ENCODE results near the gene PCBP3. TPM values are rescaled to one million over a fixed set of nuclear protein-coding genes. Genes with fewer than 3 reads are reported as not detected.
"Not testable (repeated sequence)": the region's sequence is repeated elsewhere in the genome, so short reads cannot be mapped to it uniquely, and the experiment has no call there.

PCBP3 gene
- total and polyA plus RNA-seq, 2 donors = 4.3 to 4.6 TPM

GRCh38 chr21:45888386-45889009 is 245.0 kb downstream of the PCBP3 start:
- whole genome bisulfite sequencing = 86% methylated on average over 18 of the region's 18 CpGs
- DNase-seq (ENCODE audit: extremely low spot score) = no peak
- no peak overlapping the region for H3K27ac ChIP-seq (ENCODE audit: low read depth)

DNA sequence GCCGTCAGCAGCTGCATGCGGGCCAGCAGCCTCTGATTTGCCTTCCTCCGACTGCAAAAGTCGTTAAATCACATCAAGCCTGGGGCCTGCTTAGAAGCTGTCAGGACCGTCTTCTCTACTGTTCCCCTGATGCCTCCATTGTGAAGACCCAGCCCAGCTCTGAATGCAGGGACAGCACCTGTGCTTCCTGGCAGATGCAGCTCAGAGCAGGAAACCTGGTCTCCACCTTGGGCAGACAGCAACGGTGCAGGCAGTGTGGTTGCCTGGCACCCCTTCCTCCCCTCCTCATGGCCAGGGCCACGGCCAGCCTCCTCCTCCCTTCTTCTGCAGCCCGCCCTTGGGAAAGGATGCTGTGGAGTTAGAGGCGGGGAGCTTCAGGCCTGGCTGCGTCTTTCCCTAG is 245.7 kb downstream of the PCBP3 start:
- DNase-seq (ENCODE audit: extremely low spot score) = no peak
- H3K36me3 ChIP-seq (ENCODE audit: insufficient read depth) = no peaks in the 10 kb centered on the region
- H3K4me1 ChIP-seq (ENCODE audit: insufficient read depth) = no peaks in the 10 kb centered on the region
- no peak overlapping the region for H3K27ac ChIP-seq (ENCODE audit: low read depth)
- H3K4me3 ChIP-seq (ENCODE audit: low read depth, low read length) = no peak overlapping the region
- WGBS = 70% methylated on average over 10 of the region's 10 CpGs

More at GRCh38 chr21:45888386-45889009, 245.0 kb downstream of the PCBP3 start:
- H3K4me3 ChIP-seq (ENCODE audit: low read depth, low read length) = no peak overlapping the region
- H3K4me1 ChIP-seq (ENCODE audit: insufficient read depth) = no peaks in the 10 kb centered on the region
- no peaks in the 10 kb centered on the region for H3K36me3 ChIP-seq (ENCODE audit: insufficient read depth)

GRCh38 chr21:45889961-45890360 is 246.4 kb downstream of the PCBP3 start:
- H3K4me3 ChIP-seq (ENCODE audit: low read depth, low read length) = no peak overlapping the region
- no peak overlapping the region for H3K27ac ChIP-seq (ENCODE audit: low read depth)
- no peaks in the 10 kb centered on the region for H3K36me3 ChIP-seq (ENCODE audit: insufficient read depth)
- WGBS = 56% methylated on average over 10 of the region's 10 CpGs
- no peaks in the 10 kb centered on the region for H3K4me1 ChIP-seq (ENCODE audit: insufficient read depth)
- DNase-seq (ENCODE audit: extremely low spot score) = no peak

GRCh38 chr21:45891388-45892155 is 248.0 kb downstream of the PCBP3 start:
- Histone ChIP-seq H3K4me3 (ENCODE audit: low read depth, low read length) (no peak overlapping the region), H3K4me1 (ENCODE audit: insufficient read depth) (no peaks in the 10 kb centered on the region), H3K27ac (ENCODE audit: low read depth) (no peak overlapping the region), H3K36me3 (ENCODE audit: insufficient read depth) (no peaks in the 10 kb centered on the region)
- DNase-seq (ENCODE audit: extremely low spot score) = no peak
- 59% methylated on average over 26 of the region's 26 CpGs for WGBS

DNA sequence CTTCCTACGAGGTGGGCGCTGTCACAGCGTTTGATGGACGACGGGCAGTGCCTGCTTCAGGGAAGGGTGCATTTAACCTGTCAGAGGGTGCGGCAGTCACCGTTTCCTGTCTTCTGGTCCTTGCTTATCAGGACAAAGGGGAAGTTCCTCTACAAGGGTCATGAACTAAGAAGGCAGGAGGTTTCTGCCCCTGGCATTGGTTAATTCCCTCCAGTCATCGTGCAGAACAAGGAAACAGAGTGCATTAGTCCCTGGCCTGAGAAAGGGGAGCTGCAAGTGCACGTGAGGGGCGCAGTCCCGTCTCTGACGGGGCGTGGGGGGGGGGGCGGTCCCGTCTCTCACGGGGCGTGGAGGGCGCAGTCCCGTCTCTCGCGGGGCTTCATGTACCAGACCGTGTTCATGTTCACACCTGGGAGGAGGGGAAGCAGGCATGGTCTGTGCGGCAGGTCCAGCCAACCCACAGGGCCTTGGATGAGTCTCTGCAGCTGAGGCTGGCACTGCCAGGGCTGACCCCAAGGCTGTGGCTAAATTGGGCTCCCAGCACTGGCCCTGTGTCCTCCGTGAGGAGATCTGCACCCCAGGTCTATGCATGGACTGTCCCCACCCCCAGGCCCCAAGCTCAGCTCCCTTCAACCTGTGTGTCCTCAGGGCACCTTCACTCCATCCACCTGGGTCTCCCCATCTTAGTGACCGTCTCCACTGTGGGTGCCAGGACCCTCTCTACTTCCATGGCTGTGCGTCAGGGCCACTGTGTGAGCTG is 248.8 kb downstream of the PCBP3 start:
- H3K4me3 ChIP-seq (ENCODE audit: low read depth, low read length) = no peak overlapping the region
- H3K27ac ChIP-seq (ENCODE audit: low read depth) = no peak overlapping the region
- H3K4me1 ChIP-seq (ENCODE audit: insufficient read depth) = no peaks in the 10 kb centered on the region
- WGBS = 53% methylated on average over 26 of the region's 26 CpGs
- no peaks in the 10 kb centered on the region for H3K36me3 ChIP-seq (ENCODE audit: insufficient read depth)
- DNase-seq (ENCODE audit: extremely low spot score) = no peak

GRCh38 chr21:45892916-45893739 is 249.6 kb downstream of the PCBP3 start:
- DNase-seq (ENCODE audit: extremely low spot score) = no peak

DNA sequence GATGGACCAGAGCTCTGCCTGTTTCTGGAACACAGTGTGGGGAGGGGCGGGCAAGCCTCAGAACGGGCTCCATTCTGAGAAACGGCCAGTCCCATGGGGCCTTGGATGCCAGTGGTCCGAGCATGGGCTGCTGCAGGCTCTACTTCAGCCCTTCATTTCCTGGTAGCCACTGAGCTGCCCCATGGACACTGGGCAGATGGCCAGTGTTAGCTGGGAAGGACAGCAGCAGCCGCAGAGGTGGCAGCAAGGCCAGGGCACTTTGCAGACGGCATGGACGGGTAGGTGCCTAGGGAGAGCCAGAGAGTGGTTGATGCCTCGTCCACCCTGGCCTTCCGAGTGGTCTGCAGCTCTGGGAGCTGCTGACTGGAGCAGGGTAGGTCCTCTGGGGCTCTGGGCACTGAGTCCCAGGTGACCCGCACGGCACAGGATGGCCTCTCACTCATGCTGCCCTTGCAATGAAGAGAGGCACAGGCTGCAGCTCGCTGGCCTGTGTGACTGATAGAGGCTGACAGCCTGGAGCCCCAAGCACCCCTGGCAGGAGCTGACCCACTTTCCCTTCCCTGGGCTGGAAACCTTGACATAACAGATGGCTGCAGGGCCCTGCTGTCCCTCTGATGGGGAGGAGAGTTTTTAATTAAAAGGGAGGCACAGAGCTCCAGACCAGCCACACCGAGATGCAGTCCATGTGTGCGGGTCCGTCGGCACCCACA is 250.4 kb downstream of the PCBP3 start:
- DNase-seq (ENCODE audit: extremely low spot score) = no peak
- Histone ChIP-seq H3K27ac (ENCODE audit: low read depth) (no peak overlapping the region), H3K4me3 (ENCODE audit: low read depth, low read length) (no peak overlapping the region), H3K36me3 (ENCODE audit: insufficient read depth) (no peaks in the 10 kb centered on the region), H3K4me1 (ENCODE audit: insufficient read depth) (no peaks in the 10 kb centered on the region)
- WGBS = 75% methylated on average over 16 of the region's 16 CpGs

More at GRCh38 chr21:45892916-45893739, 249.6 kb downstream of the PCBP3 start:
- Histone ChIP-seq H3K4me1 (ENCODE audit: insufficient read depth) (no peaks in the 10 kb centered on the region), H3K27ac (ENCODE audit: low read depth) (no peak overlapping the region), H3K4me3 (ENCODE audit: low read depth, low read length) (no peak overlapping the region), H3K36me3 (ENCODE audit: insufficient read depth) (no peaks in the 10 kb centered on the region)
- WGBS = 75% methylated on average over 11 of the region's 11 CpGs

DNA sequence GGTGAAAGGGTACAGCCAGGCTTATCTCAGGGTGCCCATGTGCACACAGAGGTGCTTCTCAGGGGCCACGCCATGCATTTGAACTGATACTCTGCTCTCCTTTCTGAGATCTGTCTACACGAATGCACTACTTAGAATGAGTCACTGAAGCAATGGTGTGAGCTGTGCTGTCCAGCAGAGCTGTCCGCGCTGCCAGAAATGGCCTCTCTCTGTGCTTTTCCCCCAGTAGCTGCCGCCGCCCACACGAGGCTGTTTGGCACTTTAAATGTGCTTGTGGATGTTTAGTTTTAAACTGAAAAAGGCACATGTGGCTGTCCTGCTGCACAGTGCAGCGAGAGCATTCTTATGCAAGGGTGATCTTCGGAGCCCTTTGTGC is 250.9 kb downstream of the PCBP3 start:
- Histone ChIP-seq H3K4me3 (ENCODE audit: low read depth, low read length) (no peak overlapping the region), H3K27ac (ENCODE audit: low read depth) (no peak overlapping the region), H3K36me3 (ENCODE audit: insufficient read depth) (no peaks in the 10 kb centered on the region), H3K4me1 (ENCODE audit: insufficient read depth) (no peaks in the 10 kb centered on the region)
- DNase-seq (ENCODE audit: extremely low spot score) = no peak
- 40% methylated on average over 9 of the region's 9 CpGs for WGBS

- Histone ChIP-seq H3K36me3 (ENCODE audit: insufficient read depth) (no peaks in the 10 kb centered on the region), H3K27ac (ENCODE audit: low read depth) (no peak overlapping the region), H3K4me1 (ENCODE audit: insufficient read depth) (no peaks in the 10 kb centered on the region), H3K4me3 (ENCODE audit: low read depth, low read length) (no peak overlapping the region)
- WGBS = 80% methylated on average over 22 of the region's 22 CpGs
- DNase-seq (ENCODE audit: extremely low spot score) = no peak
Observed at GRCh38 chr21:45894906-45895777, 251.6 kb downstream of the PCBP3 start.

- DNase-seq (ENCODE audit: extremely low spot score) = no peak
- no peaks in the 10 kb centered on the region for H3K4me1 ChIP-seq (ENCODE audit: insufficient read depth)
- WGBS = 87% methylated on average over 17 of the region's 17 CpGs
- no peaks in the 10 kb centered on the region for H3K36me3 ChIP-seq (ENCODE audit: insufficient read depth)
- no peak overlapping the region for H3K27ac ChIP-seq (ENCODE audit: low read depth)
- no peak overlapping the region for H3K4me3 ChIP-seq (ENCODE audit: low read depth, low read length)
Observed at GRCh38 chr21:45895778-45896370, 252.3 kb downstream of the PCBP3 start.

- not testable (repeated sequence) for DNase-seq (ENCODE audit: extremely low spot score); H3K4me1 ChIP-seq (ENCODE audit: insufficient read depth); H3K27ac ChIP-seq (ENCODE audit: low read depth); H3K36me3 ChIP-seq (ENCODE audit: insufficient read depth); H3K4me3 ChIP-seq (ENCODE audit: low read depth, low read length)
- 92% methylated on average over 18 of the region's 18 CpGs for WGBS
Observed at GRCh38 chr21:45896431-45896830, 252.9 kb downstream of the PCBP3 start.
